PC-3 (cell line): ENCODE measurements around the gene SNCA. TPM values are rescaled to one million over a fixed set of nuclear protein-coding genes. Genes with fewer than 3 reads are reported as not detected.

Source experiments
- ATAC-seq: fragments of 200-7000 bp; cut with Tn5 transposase; 2 replicates; pipeline ENCODE4 v1.9.1; 2020; ENCODE audit warnings: mild to moderate bottlenecking, moderate library complexity
- BruUV-seq: library from RNA; stranded (reverse); fragments of 400-500 nt; replicated peaks from 2 replicates; lab custom pipeline; 2021; lab: Mats Ljungman, UMichigan
- CTCF ChIA-PET: fragments of 300-600 bp; sonication (Branson Sonifier 250); formaldehyde crosslinking; loops from one replicate; lab custom pipeline; 2022; ENCODE audit warnings: antibody characterized with exemption; lab: Charles Lee
- POLR2A ChIA-PET: fragments of 300-600 bp; sonication (Branson Sonifier 250); formaldehyde crosslinking; loops from one replicate; lab custom pipeline; 2022; ENCODE audit warnings: antibody characterized with exemption; ENCODE audit not compliant: unreplicated experiment; lab: Charles Lee
- DNase-seq: peaks from one replicate; pipeline ENCODE4 v3.0.0-alpha.2; 2015
- H2AFZ ChIP-seq: fragments of 300-600 bp; sonication (generic); 2 replicates; pipeline ENCODE4 v1.6.0; 2016; ENCODE audit warnings: antibody characterized with exemption, low read length
- H3F3A ChIP-seq: fragments of 300-600 bp; sonication (generic); one replicate; pipeline ENCODE4 v1.6.0; 2017; ENCODE audit warnings: antibody characterized with exemption, low read length, control low read depth, mild to moderate bottlenecking; ENCODE audit not compliant: unreplicated experiment
- H3K27ac ChIP-seq: fragments of 300-600 bp; sonication (generic); 2 replicates; pipeline ENCODE4 v1.5.1; 2016; ENCODE audit warnings: mild to moderate bottlenecking, low read length
- H3K27me3 ChIP-seq: fragments of 300-600 bp; sonication (generic); 2 replicates; pipeline ENCODE4 v1.6.1; 2016; ENCODE audit warnings: low read length, mixed read lengths
- H3K36me3 ChIP-seq: fragments of 300-600 bp; sonication (generic); 2 replicates; pipeline ENCODE4 v1.6.1; 2016; ENCODE audit warnings: low read depth, mixed run types, low read length, mixed read lengths
- H3K4me1 ChIP-seq: fragments of 300-600 bp; sonication (generic); 2 replicates; pipeline ENCODE4 v1.5.1; 2016; ENCODE audit warnings: low read length; ENCODE audit not compliant: insufficient read depth
- H3K4me2 ChIP-seq: fragments of 300-600 bp; sonication (generic); 2 replicates; pipeline ENCODE4 v1.6.0; 2016; ENCODE audit warnings: low read length
- H3K4me3 ChIP-seq: fragments of 300-600 bp; sonication (generic); 2 replicates; pipeline ENCODE4 v1.5.1; 2016; ENCODE audit warnings: mild to moderate bottlenecking, low read length, mixed read lengths
- H3K79me2 ChIP-seq: fragments of 300-600 bp; sonication (generic); 2 replicates; pipeline ENCODE4 v1.6.1; 2017; ENCODE audit warnings: low read length, mixed read lengths
- H3K9ac ChIP-seq: fragments of 300-600 bp; sonication (generic); 2 replicates; pipeline ENCODE4 v1.6.0; 2016; ENCODE audit warnings: mild to moderate bottlenecking, low read length
- H3K9me2 ChIP-seq: fragments of 300-600 bp; sonication (generic); replicated peaks from 2 replicates; pipeline ENCODE4 v1.6.1; 2016; ENCODE audit warnings: mixed run types, low read length, mixed read lengths
- H3K9me3 ChIP-seq: fragments of 300-600 bp; sonication (generic); 2 replicates; pipeline ENCODE4 v1.6.1; 2016; ENCODE audit warnings: low read length, mixed read lengths
- H4K20me1 ChIP-seq: fragments of 300-600 bp; sonication (generic); 2 replicates; pipeline ENCODE4 v1.6.1; 2016; ENCODE audit warnings: low read length, mixed read lengths
- CTCF ChIP-seq: fragments of 300-600 bp; sonication (generic); conservative IDR thresholded peaks from 2 replicates; pipeline ENCODE4 v1.5.1; 2017; ENCODE audit warnings: antibody characterized with exemption, low read depth, mild to moderate bottlenecking, low read length
- intact Hi-C: fragments of 100-400 bp; cut with micrococcal nuclease; formaldehyde crosslinking; loops from 2 replicates; pipeline ENCODE4 v1.9.0; 2023
- total RNA-seq: library from RNA; depleted of rRNA; stranded (reverse); fragments of >200 nt; gene quantifications from 2 replicates; pipeline ENCODE4 v1.2.3, GENCODE V29; 2014; rRNA removed

The SNCA gene
- total RNA-seq, 1 experiment from 2014 or later, result 1.2 TPM

GRCh38 chr4:89674876-89675459 lies 162.0 kb downstream of the SNCA start:
- POLR2A ChIA-PET, result no interaction called here

More at GRCh38 chr4:89674876-89675459, 162.0 kb downstream of the SNCA start:
- CTCF ChIA-PET, result no interaction called here
- H3K4me2 ChIP-seq, result no peak overlapping the region
- H3K9me3 ChIP-seq, result no peaks in the 10 kb centered on the region
- no peaks in the 10 kb centered on the region for H3F3A ChIP-seq
- intact Hi-C loops, result no loop called here
- BruUV-seq, result no TSS peak
- no peaks in the 10 kb centered on the region for H3K27me3 ChIP-seq
- no peaks in the 10 kb centered on the region for H4K20me1 ChIP-seq
- ATAC-seq, result no peak
- no peak overlapping the region for H3K9ac ChIP-seq
- TF ChIP-seq CTCF, result no peak
- no peaks in the 10 kb centered on the region for H3K9me2 ChIP-seq
- H3K36me3 ChIP-seq, result no peaks in the 10 kb centered on the region
- no peaks in the 10 kb centered on the region for H3K4me1 ChIP-seq
- DNase-seq, result no peak
- H3K4me3 ChIP-seq, result no peak overlapping the region
- H2AFZ ChIP-seq, result no peak overlapping the region
- H3K79me2 ChIP-seq, result no peaks in the 10 kb centered on the region
- no peak overlapping the region for H3K27ac ChIP-seq

Other genes starting within 250 kb of the SNCA start
- 0.69 and 0.73 TPM in 2 replicates for gene MMRN1, start 57.7 kb upstream of the SNCA start, total RNA-seq